Upper lobe of left lung (tissue), 4 donors: Measurements from ENCODE around the gene STK39.

Experiments
- CTCF ChIP-seq, 6 experiments: fragments of 450-650 bp in 4 of 6; fragments of 200-600 bp in 2 of 6; sonication (generic) in 2 of 6; IDR thresholded peaks; one replicate each; pipeline ENCODE4 v1.5.1; 2016 to 2019; ENCODE audit warnings: antibody characterized with exemption in 6 of 6
- POLR2AphosphoS5 ChIP-seq, 2 donors: sonication (generic); formaldehyde crosslinking; IDR thresholded peaks; one replicate each; pipeline ENCODE4 v1.5.1; 2017; ENCODE audit warnings: antibody characterized with exemption in 2 of 2

GRCh38 chr2:168180483-168180882, 66.9 kb downstream of the STK39 start:
- TF ChIP-seq POLR2AphosphoS5 (IDR thresholded peaks at IDR 0.05): no peak
- no peak for TF ChIP-seq CTCF (IDR thresholded peaks at IDR 0.05)
